ENCODE measurements around the gene PLEKHJ1.

- TF ChIP-seq NFE2L1 (tag; IDR thresholded peaks at IDR 0.05; ENCODE audit: borderline replicate concordance, low read depth), result no peak
- TF ChIP-seq CTCF (IDR thresholded peaks at IDR 0.05 in 2 of 3, conservative IDR thresholded peaks at IDR 0.05 in 1 of 3; ENCODE audit: insufficient read depth in 2 of 3, low read depth in 1 of 3, low read length in 3 of 3), result no peak
- TF ChIP-seq ZNF24 (IDR thresholded peaks at IDR 0.05), result no peak
- no peak for TF ChIP-seq NR1H2 (CRISPR knock-in tag; IDR thresholded peaks at IDR 0.05)
Observed at GRCh38 chr19:2239173-2239572, 3.0 kb upstream of the PLEKHJ1 start.

Data from K562 (cell line).